Kidney glomerular epithelial cell (primary cell): ENCODE results near the gene TOGARAM2.
"Not testable (repeated sequence)": the region's sequence is repeated elsewhere in the genome, so short reads cannot be mapped to it uniquely, and the experiment has no call there.

Experiments used
- DNase-seq: peaks from one replicate; lab custom pipeline; 2025; lab: John Stamatoyannopoulos, UW

TOGARAM2 gene

GRCh38 chr2:28977176-28977875 lies 3.8 kb upstream of the TOGARAM2 start:
- DNase-seq, result no peak

- not testable (repeated sequence) for DNase-seq
Observed at GRCh38 chr2:28978001-28978400, 3.1 kb upstream of the TOGARAM2 start.

- DNase-seq, result no peak
Observed at GRCh38 chr2:28978606-28979005, 2.5 kb upstream of the TOGARAM2 start.

GRCh38 chr2:28979041-28979440 lies 2.1 kb upstream of the TOGARAM2 start:
- no peak for DNase-seq

GRCh38 chr2:28979576-28980366 lies 1.3 kb upstream of the TOGARAM2 start:
- DNase-seq, result no peak

- DNase-seq, result no peak
Observed at GRCh38 chr2:28980368-28981015, 606 bp upstream of the TOGARAM2 start.

- DNase-seq, result no peak
Observed at GRCh38 chr2:28981620-28982376, 700 bp downstream of the TOGARAM2 start.

GRCh38 chr2:28982381-28982950 lies 1.4 kb downstream of the TOGARAM2 start:
- DNase-seq, result no peak

- no peak for DNase-seq
Observed at GRCh38 chr2:28986429-28986828, 5.3 kb downstream of the TOGARAM2 start.

GRCh38 chr2:28989973-28990372 lies 8.9 kb downstream of the TOGARAM2 start:
- no peak for DNase-seq

GRCh38 chr2:28990445-28990844 lies 9.3 kb downstream of the TOGARAM2 start:
- no peak for DNase-seq

GRCh38 chr2:28991021-28991420 lies 9.9 kb downstream of the TOGARAM2 start:
- DNase-seq, result no peak

- no peak for DNase-seq
Observed at GRCh38 chr2:28991460-28991859, 10.4 kb downstream of the TOGARAM2 start.

GRCh38 chr2:28993206-28993960 lies 12.3 kb downstream of the TOGARAM2 start:
- no peak for DNase-seq

- DNase-seq, result no peak
Observed at GRCh38 chr2:28994074-28994473, 13.0 kb downstream of the TOGARAM2 start.

- DNase-seq, result no peak
Observed at GRCh38 chr2:28994679-28995078, 13.6 kb downstream of the TOGARAM2 start.

- no peak for DNase-seq
Observed at GRCh38 chr2:28995765-28996750, 15.0 kb downstream of the TOGARAM2 start.

GRCh38 chr2:28997237-28997846 lies 16.2 kb downstream of the TOGARAM2 start:
- DNase-seq, result no peak
